GM15510 (cell line): ENCODE results near the gene OPN4.

Experiments
- POLR2A ChIP-seq: IDR thresholded peaks from 3 replicates; pipeline ENCODE4 v1.6.1; 2011; ENCODE audit warnings: borderline replicate concordance; ENCODE audit not compliant: insufficient read length; ENCODE audit errors: extremely low read depth

OPN4 gene

GRCh38 chr10:86693721-86694369 is 39.5 kb downstream of the OPN4 start:
- TF ChIP-seq POLR2A: no peak

GRCh38 chr10:86698207-86698940 is 44.0 kb downstream of the OPN4 start:
- no peak for TF ChIP-seq POLR2A

- no peak for TF ChIP-seq POLR2A
These were observed 44.8 kb downstream of the OPN4 start for GRCh38 chr10:86699125-86699524.

GRCh38 chr10:86699541-86699940 is 45.2 kb downstream of the OPN4 start:
- TF ChIP-seq POLR2A: no peak

- no peak for TF ChIP-seq POLR2A
These were observed 45.9 kb downstream of the OPN4 start for GRCh38 chr10:86699991-86700840.

GRCh38 chr10:86700851-86701617 is 46.7 kb downstream of the OPN4 start:
- no peak for TF ChIP-seq POLR2A

GRCh38 chr10:86703176-86703575 is 48.8 kb downstream of the OPN4 start:
- no peak for TF ChIP-seq POLR2A

GRCh38 chr10:86705139-86705538 is 50.8 kb downstream of the OPN4 start:
- no peak for TF ChIP-seq POLR2A

- no peak for TF ChIP-seq POLR2A
These were observed 51.6 kb downstream of the OPN4 start for GRCh38 chr10:86705905-86706304.

GRCh38 chr10:86706401-86706841 is 52.1 kb downstream of the OPN4 start:
- TF ChIP-seq POLR2A: no peak

- no peak for TF ChIP-seq POLR2A
These were observed 52.6 kb downstream of the OPN4 start for GRCh38 chr10:86706977-86707376.

GRCh38 chr10:86707505-86707904 is 53.2 kb downstream of the OPN4 start:
- TF ChIP-seq POLR2A: no peak

- TF ChIP-seq POLR2A: no peak
These were observed 53.9 kb downstream of the OPN4 start for GRCh38 chr10:86708068-86708782.
